HL-60 (cell line): ENCODE measurements around the gene LEMD2.

Experiments
- DNase-seq, 2 experiments: peaks; one replicate each; pipeline ENCODE4 v3.0.0-alpha.2; 2010 to 2020; ENCODE audit warnings: low read depth in 1 of 2, low spot score in 1 of 2
- H3K27ac ChIP-seq: fragments of 250-450 bp; sonication (Bioruptor Pico); replicated peaks from 2 replicates; pipeline ENCODE4 v1.5.1; 2020; ENCODE audit warnings: mild to moderate bottlenecking, moderate library complexity
- H3K27me3 ChIP-seq: fragments of 250-450 bp; sonication (Bioruptor Pico); 2 replicates; pipeline ENCODE4 v1.5.1; 2021; ENCODE audit warnings: mild to moderate bottlenecking, moderate library complexity; ENCODE audit not compliant: insufficient read depth, poor library complexity, severe bottlenecking
- H3K4me3 ChIP-seq: replicated peaks from 2 replicates; pipeline ENCODE4 v1.5.1; 2011; ENCODE audit warnings: mild to moderate bottlenecking, control low read depth, low read length; ENCODE audit not compliant: insufficient read depth
- CTCF ChIP-seq: IDR thresholded peaks from one replicate; pipeline ENCODE4 v1.5.1; 2011; ENCODE audit warnings: low read length, control low read depth, inconsistent platforms; ENCODE audit not compliant: insufficient read depth
- GABPA ChIP-seq: IDR thresholded peaks from 2 replicates; pipeline ENCODE4 v1.6.1; 2012; ENCODE audit warnings: low read depth
- POLR2AphosphoS5 ChIP-seq: IDR thresholded peaks from 2 replicates; pipeline ENCODE4 v1.6.1; 2012; ENCODE audit warnings: low read depth
- SPI1 ChIP-seq: IDR thresholded peaks from 2 replicates; pipeline ENCODE4 v1.6.1; 2012; ENCODE audit warnings: low read depth, mild to moderate bottlenecking, borderline replicate concordance
- TF ChIP-seq, protein P1 (sequence below): IDR thresholded peaks from 2 replicates; pipeline ENCODE4 v1.6.1; 2012; ENCODE audit warnings: low read depth; ENCODE audit not compliant: insufficient replicate concordance

The LEMD2 gene

GRCh38 chr6:33785778-33786177 is 3.2 kb downstream of the LEMD2 start:
- DNase-seq, result no peak
- TF ChIP-seq, protein P1, sequence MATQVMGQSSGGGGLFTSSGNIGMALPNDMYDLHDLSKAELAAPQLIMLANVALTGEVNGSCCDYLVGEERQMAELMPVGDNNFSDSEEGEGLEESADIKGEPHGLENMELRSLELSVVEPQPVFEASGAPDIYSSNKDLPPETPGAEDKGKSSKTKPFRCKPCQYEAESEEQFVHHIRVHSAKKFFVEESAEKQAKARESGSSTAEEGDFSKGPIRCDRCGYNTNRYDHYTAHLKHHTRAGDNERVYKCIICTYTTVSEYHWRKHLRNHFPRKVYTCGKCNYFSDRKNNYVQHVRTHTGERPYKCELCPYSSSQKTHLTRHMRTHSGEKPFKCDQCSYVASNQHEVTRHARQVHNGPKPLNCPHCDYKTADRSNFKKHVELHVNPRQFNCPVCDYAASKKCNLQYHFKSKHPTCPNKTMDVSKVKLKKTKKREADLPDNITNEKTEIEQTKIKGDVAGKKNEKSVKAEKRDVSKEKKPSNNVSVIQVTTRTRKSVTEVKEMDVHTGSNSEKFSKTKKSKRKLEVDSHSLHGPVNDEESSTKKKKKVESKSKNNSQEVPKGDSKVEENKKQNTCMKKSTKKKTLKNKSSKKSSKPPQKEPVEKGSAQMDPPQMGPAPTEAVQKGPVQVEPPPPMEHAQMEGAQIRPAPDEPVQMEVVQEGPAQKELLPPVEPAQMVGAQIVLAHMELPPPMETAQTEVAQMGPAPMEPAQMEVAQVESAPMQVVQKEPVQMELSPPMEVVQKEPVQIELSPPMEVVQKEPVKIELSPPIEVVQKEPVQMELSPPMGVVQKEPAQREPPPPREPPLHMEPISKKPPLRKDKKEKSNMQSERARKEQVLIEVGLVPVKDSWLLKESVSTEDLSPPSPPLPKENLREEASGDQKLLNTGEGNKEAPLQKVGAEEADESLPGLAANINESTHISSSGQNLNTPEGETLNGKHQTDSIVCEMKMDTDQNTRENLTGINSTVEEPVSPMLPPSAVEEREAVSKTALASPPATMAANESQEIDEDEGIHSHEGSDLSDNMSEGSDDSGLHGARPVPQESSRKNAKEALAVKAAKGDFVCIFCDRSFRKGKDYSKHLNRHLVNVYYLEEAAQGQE, result no peak
- TF ChIP-seq CTCF, result no peak
- no peak for TF ChIP-seq POLR2AphosphoS5
- no peak for TF ChIP-seq GABPA
- TF ChIP-seq SPI1, result no peak
- H3K27me3 ChIP-seq, result no peaks in the 10 kb centered on the region
- H3K4me3 ChIP-seq, result no peak overlapping the region
- H3K27ac ChIP-seq, result no peak overlapping the region

- TF ChIP-seq GABPA, result no peak
- no peak for TF ChIP-seq SPI1
- TF ChIP-seq, protein P1, result no peak
- no peak for TF ChIP-seq POLR2AphosphoS5
- TF ChIP-seq CTCF, result no peak
- DNase-seq, result no peak
- no peak overlapping the region for H3K27ac ChIP-seq
- H3K27me3 ChIP-seq, result no peaks in the 10 kb centered on the region
- H3K4me3 ChIP-seq, result no peak overlapping the region
Measured at GRCh38 chr6:33784787-33785186, 4.1 kb downstream of the LEMD2 start.

- TF ChIP-seq SPI1 (no peak), GABPA (no peak), POLR2AphosphoS5 (no peak), CTCF (no peak)
- TF ChIP-seq, protein P1, result no peak
Measured at GRCh38 chr6:33783781-33784520, 5.0 kb downstream of the LEMD2 start.

More at GRCh38 chr6:33783781-33784520, 5.0 kb downstream of the LEMD2 start:
- DNase-seq, result no peak
- no peak overlapping the region for H3K27ac ChIP-seq
- H3K4me3 ChIP-seq, result no peak overlapping the region
- H3K27me3 ChIP-seq, result no peaks in the 10 kb centered on the region
